HepG2 (cell line): ENCODE measurements around the gene SP1. TPM values are rescaled to one million over a fixed set of nuclear protein-coding genes. Genes with fewer than 3 reads are reported as not detected.
A peak's percentile ranks its signal among the peaks of the same experiment; 100 is the strongest.

Experiments used
- ATAC-seq: fragments of 200-7000 bp; cut with Tn5 transposase; 3 replicates; pipeline ENCODE4 v1.9.1; 2020; ENCODE audit warnings: mild to moderate bottlenecking, moderate library complexity
- BruUV-seq: library from RNA; stranded (reverse); fragments of 400-500 nt; replicated peaks from 2 replicates; lab custom pipeline; 2021; lab: Mats Ljungman, UMichigan
- CTCF ChIA-PET: fragments of 300-600 bp; formaldehyde crosslinking; extraction: SDS; loops from one replicate; lab custom pipeline; 2021; ENCODE audit warnings: low total read pairs, inconsistent platforms, low intra/inter-chr PET ratio; lab: Yijun Ruan, JAX
- POLR2A ChIA-PET: fragments of 350-600 bp; sonication (Branson Sonifier 250); formaldehyde crosslinking; loops from one replicate; lab custom pipeline; 2020; ENCODE audit warnings: antibody characterized with exemption, inconsistent platforms; lab: Yijun Ruan, JAX
- DNase-seq: peaks from one replicate; pipeline ENCODE4 v3.0.0-alpha.2; 2015; ENCODE audit warnings: low spot score
- FAIRE-seq: peaks from 3 replicates; lab custom pipeline; 2011; peaks lifted over from hg19 to GRCh38; lab: Jason Lieb, UNC
- H2AFZ ChIP-seq: one replicate; pipeline ENCODE4 v1.6.1; 2011; ENCODE audit warnings: low read length, inconsistent platforms
- H3K27ac ChIP-seq: fragments of 300-600 bp; 3 replicates; pipeline ENCODE4 v1.8.0; 2011; ENCODE audit warnings: mixed run types, mild to moderate bottlenecking, mixed read lengths, low read length, inconsistent platforms; ENCODE audit not compliant: insufficient read depth; ENCODE audit errors: extremely low read length
- H3K27me3 ChIP-seq, 2 experiments: fragments of 200-600 bp in 1 of 2; 2 replicates in 1 of 2; 3 replicates in 1 of 2; pipeline versions ENCODE4 v1.6.0 to v1.8.0; 2011; ENCODE audit warnings: low read length in 2 of 2, mild to moderate bottlenecking in 2 of 2, moderate library complexity in 2 of 2, inconsistent platforms in 1 of 2; ENCODE audit not compliant: insufficient read depth in 2 of 2, control insufficient read depth in 1 of 2
- H3K36me3 ChIP-seq, 2 experiments: fragments of 200-600 bp in 1 of 2; replicated peaks in 1 of 2; 2 replicates in 1 of 2; 3 replicates in 1 of 2; pipeline versions ENCODE4 v1.5.1 to v1.8.0; 2011; ENCODE audit warnings: low read length in 2 of 2, inconsistent platforms in 1 of 2; ENCODE audit not compliant: insufficient read depth in 2 of 2, control insufficient read depth in 1 of 2
- H3K4me1 ChIP-seq: 2 replicates; pipeline ENCODE4 v1.5.1; 2012; ENCODE audit warnings: low read length, inconsistent platforms; ENCODE audit not compliant: insufficient read depth
- H3K4me2 ChIP-seq: 2 replicates; pipeline ENCODE4 v1.6.0; 2011; ENCODE audit warnings: low read depth, low read length, inconsistent platforms
- H3K4me3 ChIP-seq, 3 experiments: fragments of 200-600 bp in 1 of 3; sonication (generic), shearing (Covaris generic) in 1 of 3; replicated peaks in 1 of 3; 2 replicates each; pipeline ENCODE4 v1.5.1; 2011 to 2016; ENCODE audit warnings: low read length in 3 of 3, inconsistent platforms in 2 of 3, low read depth in 2 of 3, mild to moderate bottlenecking in 2 of 3, control low read depth in 1 of 3, mixed read lengths in 1 of 3; ENCODE audit not compliant: insufficient read depth in 1 of 3
- H3K79me2 ChIP-seq: one replicate; pipeline ENCODE4 v1.6.1; 2011; ENCODE audit warnings: low read length, inconsistent platforms; ENCODE audit not compliant: insufficient read depth
- H3K9ac ChIP-seq: 2 replicates; pipeline ENCODE4 v1.6.0; 2011; ENCODE audit warnings: mild to moderate bottlenecking, low read depth, low read length, inconsistent platforms; ENCODE audit not compliant: insufficient read depth
- H3K9me3 ChIP-seq: 2 replicates; pipeline ENCODE4 v1.5.1; 2012; ENCODE audit warnings: mild to moderate bottlenecking, low read length
- H4K20me1 ChIP-seq: 2 replicates; pipeline ENCODE4 v1.6.0; 2011; ENCODE audit warnings: inconsistent platforms, mild to moderate bottlenecking, low read length, moderate library complexity; ENCODE audit not compliant: insufficient read depth
- ATM ChIP-seq: fragments of 450-650 bp; IDR thresholded peaks from 2 replicates; pipeline ENCODE4 v1.7.1; 2017; ENCODE audit warnings: mild to moderate bottlenecking, borderline replicate concordance
- KLF12 ChIP-seq: sonication (generic); formaldehyde crosslinking; IDR thresholded peaks from 2 replicates; pipeline ENCODE4 v1.4.0; 2020; ENCODE audit warnings: missing genetic modification reagents, borderline replicate concordance
- NR3C1 ChIP-seq: sonication (generic); formaldehyde crosslinking; IDR thresholded peaks from 2 replicates; pipeline ENCODE4 v1.4.0; 2020; ENCODE audit warnings: missing genetic modification reagents
- NRL ChIP-seq: sonication (generic); formaldehyde crosslinking; IDR thresholded peaks from 2 replicates; pipeline ENCODE4 v1.5.0; 2020; ENCODE audit warnings: missing genetic modification reagents, mild to moderate bottlenecking, moderate library complexity, borderline replicate concordance
- PAWR ChIP-seq: sonication (generic); formaldehyde crosslinking; IDR thresholded peaks from 2 replicates; pipeline ENCODE4 v1.4.0; 2020; ENCODE audit warnings: missing genetic modification reagents, mild to moderate bottlenecking, borderline replicate concordance
- PHF8 ChIP-seq: sonication (generic); formaldehyde crosslinking; IDR thresholded peaks from 2 replicates; pipeline ENCODE4 v1.5.0; 2020; ENCODE audit warnings: missing genetic modification reagents
- PRMT3 ChIP-seq: sonication (generic); formaldehyde crosslinking; IDR thresholded peaks from 2 replicates; pipeline ENCODE4 v1.8.1; 2022; ENCODE audit warnings: low read depth, mild to moderate bottlenecking, moderate library complexity, missing genetic modification reagents, borderline replicate concordance
- ZNF121 ChIP-seq: sonication (generic); formaldehyde crosslinking; IDR thresholded peaks from 2 replicates; pipeline ENCODE4 v1.5.0; 2020; ENCODE audit warnings: mild to moderate bottlenecking, missing genetic modification reagents
- ZNF382 ChIP-seq: sonication (generic); formaldehyde crosslinking; IDR thresholded peaks from 2 replicates; pipeline ENCODE4 v1.5.0; 2020; ENCODE audit warnings: missing genetic modification reagents, mild to moderate bottlenecking, borderline replicate concordance
- ZNF430 ChIP-seq: sonication (generic); formaldehyde crosslinking; IDR thresholded peaks from 2 replicates; pipeline ENCODE4 v1.9.0; 2021; ENCODE audit warnings: mild to moderate bottlenecking, missing genetic modification reagents
- ZNF432 ChIP-seq: sonication (generic); formaldehyde crosslinking; IDR thresholded peaks from 2 replicates; pipeline ENCODE4 v1.5.0; 2020; ENCODE audit warnings: missing genetic modification reagents, mild to moderate bottlenecking, borderline replicate concordance
- ZNF546 ChIP-seq: sonication (generic); formaldehyde crosslinking; conservative IDR thresholded peaks from 2 replicates; pipeline ENCODE4 v1.8.1; 2023; ENCODE audit warnings: mild to moderate bottlenecking, missing genetic modification reagents
- WGBS: methylation state at CpG from one replicate; pipeline ENCODE4 v1.1.6; 2017; ENCODE audit warnings: low lambda C conversion rate; 5-methylcytosine and 5-hydroxymethylcytosine counted together
- in situ Hi-C: cut with HindIII; loops from 2 replicates; pipeline ENCODE4 v1.10.0; 2017; ENCODE audit warnings: low pct_unique_long_range_greater_than_20kb; ENCODE audit not compliant: extremely low pct_ligation_motif_present
- intact Hi-C: fragments of 100-400 bp; cut with micrococcal nuclease; formaldehyde crosslinking; loops from one replicate; pipeline ENCODE4 v1.10.0; 2022; ENCODE audit not compliant: unreplicated experiment
- polyA plus RNA-seq, 8 experiments: library from polyadenylated mRNA; depleted of rRNA in 3 of 8; stranded (reverse) in 7 of 8; unstranded in 1 of 8; fragments of >200 nt; fragmentation: Illumina TruSeq in 4 of 8; extraction: Trizol in 4 of 8; gene quantifications; 2 replicates each; pipeline versions ENCODE4 v1.2.1 to v1.2.3, GENCODE V29; 2011 to 2016; ENCODE audit warnings: low read depth in 4 of 8, missing spikeins in 1 of 8, mixed read lengths in 1 of 8; ENCODE audit not compliant: insufficient read depth in 1 of 8
- total RNA-seq, 5 experiments: library from RNA; depleted of rRNA; stranded (reverse); fragments of >200 nt; fragmentation: Illumina TruSeq; extraction: Trizol; gene quantifications; 2 replicates each; pipeline ENCODE4 v1.2.3, GENCODE V29; 2016; ENCODE audit warnings: low read depth in 1 of 5
- TF ChIP-seq, protein P1 (sequence below): sonication (generic); formaldehyde crosslinking; IDR thresholded peaks from 2 replicates; pipeline ENCODE4 v1.5.1; 2020; ENCODE audit warnings: mild to moderate bottlenecking, missing genetic modification reagents, moderate library complexity
- TF ChIP-seq, protein P2 (sequence below): sonication (generic); formaldehyde crosslinking; IDR thresholded peaks from 2 replicates; pipeline ENCODE4 v1.4.0; 2020; ENCODE audit warnings: missing genetic modification reagents, mild to moderate bottlenecking, borderline replicate concordance
- TF ChIP-seq, protein P3 (sequence below): sonication (generic); formaldehyde crosslinking; IDR thresholded peaks from 2 replicates; pipeline ENCODE4 v1.5.0; 2020; ENCODE audit warnings: missing genetic modification reagents

Gene SP1
- total and polyA plus RNA-seq, 2 of the 13 experiments (the other 11 are each of a cell fraction or from before 2014, with no cell fraction given): 26.5 to 27.5 TPM

DNA sequence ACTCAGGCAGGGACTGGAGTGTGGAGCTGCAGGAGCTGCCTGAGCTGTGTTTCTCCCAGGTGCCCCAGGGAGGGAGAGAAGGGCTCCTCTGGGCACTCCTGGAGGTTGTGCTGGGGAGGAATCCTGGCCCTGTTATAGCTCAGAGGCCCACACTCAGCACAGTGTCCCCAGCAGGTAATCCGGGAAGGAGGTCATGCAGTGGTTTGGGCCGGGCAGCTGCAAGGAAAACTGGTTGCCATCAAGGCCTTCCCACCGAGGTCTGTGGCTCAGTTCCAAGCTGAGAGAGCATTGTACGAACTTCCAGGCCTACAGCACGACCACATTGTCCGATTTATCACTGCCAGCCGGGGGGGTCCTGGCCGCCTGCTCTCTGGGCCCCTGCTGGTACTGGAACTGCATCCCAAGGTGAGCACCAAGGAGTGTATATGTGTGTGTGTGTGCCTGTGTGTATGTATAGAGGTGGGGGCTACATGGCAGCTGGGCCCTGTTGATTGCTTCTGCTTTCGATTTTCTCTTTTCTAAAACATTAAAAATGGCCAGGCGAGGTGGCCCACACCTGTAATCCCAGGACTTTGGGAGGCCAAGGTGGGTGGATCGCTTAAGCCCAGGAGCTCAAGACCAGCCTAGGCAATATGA, 45.7 kb downstream of the SP1 start:
- no TSS peak for BruUV-seq
- Histone ChIP-seq H4K20me1 (no peaks in the 10 kb centered on the region), H3K4me1 (peaks cover 54% of the 10 kb centered on the region), H3K79me2 (no peaks in the 10 kb centered on the region), H3K36me3 (no peaks in the 10 kb centered on the region), H3K27ac (no peak overlapping the region), H2AFZ (peak overlapping the region; percentile 77), H3K27me3 (0 out of 5 replicates have a peak, but pooled peaks cover 0 to 4% of the 10 kb centered on the region in 2 experiments), H3K9me3 (no peaks in the 10 kb centered on the region), H3K4me3 (peak overlapping the region in 2 of 3 experiments; percentile 25 to 56; a peak in 3 of 6 replicates), H3K9ac (peak overlapping the region; percentile 61), H3K4me2 (peak overlapping the region; percentile 67)
- TF ChIP-seq, protein P1, sequence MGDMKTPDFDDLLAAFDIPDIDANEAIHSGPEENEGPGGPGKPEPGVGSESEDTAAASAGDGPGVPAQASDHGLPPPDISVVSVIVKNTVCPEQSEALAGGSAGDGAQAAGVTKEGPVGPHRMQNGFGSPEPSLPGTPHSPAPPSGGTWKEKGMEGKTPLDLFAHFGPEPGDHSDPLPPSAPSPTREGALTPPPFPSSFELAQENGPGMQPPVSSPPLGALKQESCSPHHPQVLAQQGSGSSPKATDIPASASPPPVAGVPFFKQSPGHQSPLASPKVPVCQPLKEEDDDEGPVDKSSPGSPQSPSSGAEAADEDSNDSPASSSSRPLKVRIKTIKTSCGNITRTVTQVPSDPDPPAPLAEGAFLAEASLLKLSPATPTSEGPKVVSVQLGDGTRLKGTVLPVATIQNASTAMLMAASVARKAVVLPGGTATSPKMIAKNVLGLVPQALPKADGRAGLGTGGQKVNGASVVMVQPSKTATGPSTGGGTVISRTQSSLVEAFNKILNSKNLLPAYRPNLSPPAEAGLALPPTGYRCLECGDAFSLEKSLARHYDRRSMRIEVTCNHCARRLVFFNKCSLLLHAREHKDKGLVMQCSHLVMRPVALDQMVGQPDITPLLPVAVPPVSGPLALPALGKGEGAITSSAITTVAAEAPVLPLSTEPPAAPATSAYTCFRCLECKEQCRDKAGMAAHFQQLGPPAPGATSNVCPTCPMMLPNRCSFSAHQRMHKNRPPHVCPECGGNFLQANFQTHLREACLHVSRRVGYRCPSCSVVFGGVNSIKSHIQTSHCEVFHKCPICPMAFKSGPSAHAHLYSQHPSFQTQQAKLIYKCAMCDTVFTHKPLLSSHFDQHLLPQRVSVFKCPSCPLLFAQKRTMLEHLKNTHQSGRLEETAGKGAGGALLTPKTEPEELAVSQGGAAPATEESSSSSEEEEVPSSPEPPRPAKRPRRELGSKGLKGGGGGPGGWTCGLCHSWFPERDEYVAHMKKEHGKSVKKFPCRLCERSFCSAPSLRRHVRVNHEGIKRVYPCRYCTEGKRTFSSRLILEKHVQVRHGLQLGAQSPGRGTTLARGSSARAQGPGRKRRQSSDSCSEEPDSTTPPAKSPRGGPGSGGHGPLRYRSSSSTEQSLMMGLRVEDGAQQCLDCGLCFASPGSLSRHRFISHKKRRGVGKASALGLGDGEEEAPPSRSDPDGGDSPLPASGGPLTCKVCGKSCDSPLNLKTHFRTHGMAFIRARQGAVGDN: peak; percentile 58
- TF ChIP-seq, protein P2, sequence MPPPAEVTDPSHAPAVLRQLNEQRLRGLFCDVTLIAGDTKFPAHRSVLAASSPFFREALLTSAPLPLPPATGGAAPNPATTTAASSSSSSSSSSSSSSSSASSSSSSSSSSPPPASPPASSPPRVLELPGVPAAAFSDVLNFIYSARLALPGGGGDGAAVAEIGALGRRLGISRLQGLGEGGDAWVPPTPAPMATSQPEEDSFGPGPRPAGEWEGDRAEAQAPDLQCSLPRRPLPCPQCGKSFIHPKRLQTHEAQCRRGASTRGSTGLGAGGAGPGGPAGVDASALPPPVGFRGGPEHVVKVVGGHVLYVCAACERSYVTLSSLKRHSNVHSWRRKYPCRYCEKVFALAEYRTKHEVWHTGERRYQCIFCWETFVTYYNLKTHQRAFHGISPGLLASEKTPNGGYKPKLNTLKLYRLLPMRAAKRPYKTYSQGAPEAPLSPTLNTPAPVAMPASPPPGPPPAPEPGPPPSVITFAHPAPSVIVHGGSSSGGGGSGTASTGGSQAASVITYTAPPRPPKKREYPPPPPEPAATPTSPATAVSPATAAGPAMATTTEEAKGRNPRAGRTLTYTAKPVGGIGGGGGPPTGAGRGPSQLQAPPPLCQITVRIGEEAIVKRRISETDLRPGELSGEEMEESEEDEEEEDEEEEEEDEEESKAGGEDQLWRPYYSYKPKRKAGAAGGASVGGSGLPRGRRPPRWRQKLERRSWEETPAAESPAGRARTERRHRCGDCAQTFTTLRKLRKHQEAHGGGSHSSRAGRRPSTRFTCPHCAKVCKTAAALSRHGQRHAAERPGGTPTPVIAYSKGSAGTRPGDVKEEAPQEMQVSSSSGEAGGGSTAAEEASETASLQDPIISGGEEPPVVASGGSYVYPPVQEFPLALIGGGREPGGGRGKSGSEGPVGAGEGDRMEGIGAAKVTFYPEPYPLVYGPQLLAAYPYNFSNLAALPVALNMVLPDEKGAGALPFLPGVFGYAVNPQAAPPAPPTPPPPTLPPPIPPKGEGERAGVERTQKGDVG: no peak
- TF ChIP-seq PHF8 (CRISPR knock-in tag): peak; percentile 28; the same call in 1 of the 2 replicates
- no peak for TF ChIP-seq NRL
- no peak for TF ChIP-seq ATM
- no peak for TF ChIP-seq PAWR (CRISPR knock-in tag)
- TF ChIP-seq KLF12: no peak
- TF ChIP-seq PRMT3 (CRISPR knock-in tag): no peak
- TF ChIP-seq ZNF546: no peak
- no peak for TF ChIP-seq ZNF121 (CRISPR knock-in tag)
- TF ChIP-seq ZNF432 (CRISPR knock-in tag): no peak
- TF ChIP-seq ZNF430 (CRISPR knock-in tag): no peak
- TF ChIP-seq, protein P3, sequence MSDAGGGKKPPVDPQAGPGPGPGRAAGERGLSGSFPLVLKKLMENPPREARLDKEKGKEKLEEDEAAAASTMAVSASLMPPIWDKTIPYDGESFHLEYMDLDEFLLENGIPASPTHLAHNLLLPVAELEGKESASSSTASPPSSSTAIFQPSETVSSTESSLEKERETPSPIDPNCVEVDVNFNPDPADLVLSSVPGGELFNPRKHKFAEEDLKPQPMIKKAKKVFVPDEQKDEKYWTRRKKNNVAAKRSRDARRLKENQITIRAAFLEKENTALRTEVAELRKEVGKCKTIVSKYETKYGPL (CRISPR knock-in tag): no peak
- TF ChIP-seq NR3C1 (CRISPR knock-in tag): no peak
- TF ChIP-seq ZNF382 (CRISPR knock-in tag): no peak
- POLR2A ChIA-PET: interaction anchor here (1.0 to 1.7 kb wide), 3 partner anchors 16 to 104 kb away, joined by 4 to 12 read pairs (median 8); partner anchors contain the start of genes AAAS and PRR13
- FAIRE-seq (no peak), ATAC-seq (peak; percentile 60), DNase-seq (no peak)
- intact Hi-C loops: no loop called here
- CTCF ChIA-PET: no interaction called here
- in situ Hi-C loops: no loop called here
- WGBS: 52% methylated on average over 6 of the region's 11 CpGs
